ENCODE data around the gene IGSF21.

The IGSF21 gene

GRCh38 chr1:18107369-18108298, at the start of gene IGSF21:
Gene IGSF21, plus strand, starts transcription at chr1:18107798. Its CDS starts 331 bp downstream, at chr1:18108129.
- FAIRE-seq: no peak

- no peak for FAIRE-seq
Observed at GRCh38 chr1:18058206-18058921, 49.2 kb upstream of the IGSF21 start.

- no peak for FAIRE-seq
Observed at GRCh38 chr1:18058981-18059605, 48.5 kb upstream of the IGSF21 start.

- no peak for FAIRE-seq
Observed at GRCh38 chr1:18060366-18060765, 47.2 kb upstream of the IGSF21 start.

- no peak for FAIRE-seq
Observed at GRCh38 chr1:18062185-18062584, 45.4 kb upstream of the IGSF21 start.

GRCh38 chr1:18064534-18064933, 43.1 kb upstream of the IGSF21 start:
- FAIRE-seq: no peak

GRCh38 chr1:18066576-18066975, 41.0 kb upstream of the IGSF21 start:
- FAIRE-seq: no peak

- no peak for FAIRE-seq
Observed at GRCh38 chr1:18069903-18070302, 37.7 kb upstream of the IGSF21 start.

- FAIRE-seq: no peak
Observed at GRCh38 chr1:18072066-18072465, 35.5 kb upstream of the IGSF21 start.

GRCh38 chr1:18073066-18073642, 34.4 kb upstream of the IGSF21 start:
- no peak for FAIRE-seq

- no peak for FAIRE-seq
Observed at GRCh38 chr1:18077657-18078215, 29.9 kb upstream of the IGSF21 start.

GRCh38 chr1:18079941-18080735, 27.5 kb upstream of the IGSF21 start:
- no peak for FAIRE-seq

- FAIRE-seq: no peak
Observed at GRCh38 chr1:18085387-18086074, 22.1 kb upstream of the IGSF21 start.

- FAIRE-seq: no peak
Observed at GRCh38 chr1:18088077-18088594, 19.5 kb upstream of the IGSF21 start.

- FAIRE-seq: no peak
Observed at GRCh38 chr1:18089488-18089887, 18.1 kb upstream of the IGSF21 start.

GRCh38 chr1:18090636-18091035, 17.0 kb upstream of the IGSF21 start:
- no peak for FAIRE-seq

- no peak for FAIRE-seq
Observed at GRCh38 chr1:18091660-18092446, 15.7 kb upstream of the IGSF21 start.

- FAIRE-seq: no peak
Observed at GRCh38 chr1:18093193-18093592, 14.4 kb upstream of the IGSF21 start.

- FAIRE-seq: no peak
Observed at GRCh38 chr1:18093646-18094045, 14.0 kb upstream of the IGSF21 start.

GRCh38 chr1:18094096-18094495, 13.5 kb upstream of the IGSF21 start:
- no peak for FAIRE-seq

Data from endometrium (tissue), 2 donors.